ENCODE measurements around the gene ANTXR1.

Gene ANTXR1

DNA sequence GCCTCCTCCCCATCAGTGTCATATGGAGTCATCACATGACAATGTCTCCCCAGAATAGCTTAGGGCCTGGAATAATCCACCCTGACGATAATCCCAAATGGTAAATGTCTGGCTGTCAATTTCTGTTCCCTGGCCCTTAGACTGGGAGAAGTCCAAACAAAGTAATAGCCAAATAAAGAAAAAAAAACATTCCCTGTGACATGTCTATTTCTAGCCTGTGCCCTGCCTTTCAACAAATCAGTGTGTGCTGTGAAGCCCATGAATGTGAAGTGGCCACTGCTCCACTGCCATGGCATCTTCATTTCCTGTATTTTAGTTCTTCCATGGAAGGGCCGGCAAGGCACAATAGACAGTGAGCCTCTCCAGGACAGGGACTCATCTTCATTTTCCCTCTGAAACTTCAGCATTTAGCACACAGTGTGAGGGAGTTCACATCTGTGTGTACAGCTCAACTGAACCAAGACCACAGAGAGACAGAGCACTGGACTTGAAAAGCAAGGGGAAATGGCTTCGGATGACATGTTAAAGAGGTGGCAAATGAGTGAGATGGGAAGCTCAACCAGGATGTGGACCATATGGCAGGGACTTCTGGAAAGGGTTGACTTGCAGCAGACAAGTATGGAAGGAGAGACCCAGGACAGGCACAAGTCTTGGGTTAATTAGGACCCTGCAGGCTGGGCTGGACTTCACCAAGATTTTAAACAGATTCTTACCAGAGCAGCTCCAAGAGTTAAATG is 140.0 kb downstream of the ANTXR1 start:
- Histone ChIP-seq H2BK5ac (ENCODE audit: low read depth, low read length, poor library complexity, severe bottlenecking) (no peak overlapping the region), H2BK15ac (ENCODE audit: low read depth, poor library complexity, severe bottlenecking) (no peak overlapping the region), H3K27ac (ENCODE audit: low read length, poor library complexity, severe bottlenecking) (no peak overlapping the region), H3K27me3 (ENCODE audit: control insufficient read depth in 1 of 2, insufficient read depth in 1 of 2, low read length in 2 of 2) (no peaks in the 10 kb centered on the region), H3K4me2 (ENCODE audit: low read length, poor library complexity, severe bottlenecking) (no peak overlapping the region), H3K14ac (ENCODE audit: low read length in 2 of 2) (no peak overlapping the region), H3K4me3 (ENCODE audit: insufficient read depth in 1 of 2, low read depth in 1 of 2, low read length in 2 of 2) (no peak overlapping the region), H3K23ac (ENCODE audit: low read length in 2 of 2) (no peak overlapping the region), H2AK5ac (ENCODE audit: low read length, severe bottlenecking) (peak overlapping the region; percentile 38), H3K4ac (ENCODE audit: low read depth in 1 of 2, low read length in 2 of 2) (peak overlapping the region in 1 of 2 experiments; percentile 24), H3K36me3 (ENCODE audit: control insufficient read depth in 1 of 2, insufficient read depth in 2 of 2, low read depth in 1 of 2, low read length in 2 of 2) (peaks cover 31 to 36% of the 10 kb centered on the region in 2 experiments), H2BK120ac (ENCODE audit: low read depth, low read length) (no peak overlapping the region), H2AFZ (ENCODE audit: low read depth, low read length) (no peak overlapping the region), H3K4me1 (ENCODE audit: control insufficient read depth, insufficient read depth, low read depth, low read length) (peaks cover 15% of the 10 kb centered on the region), H3K9me3 (ENCODE audit: control insufficient read depth, low read length) (peaks cover 7% of the 10 kb centered on the region), H3K18ac (ENCODE audit: low read depth in 1 of 2, low read length in 2 of 2) (peak overlapping the region in 1 of 2 experiments; percentile 64), H4K91ac (ENCODE audit: low read length) (no peak overlapping the region), H3K79me1 (replicated peaks; ENCODE audit: low read length, poor library complexity, severe bottlenecking) (peaks cover 3% of the 10 kb centered on the region), H4K8ac (ENCODE audit: low read length) (no peak overlapping the region), H3K9ac (ENCODE audit: low read length) (no peak overlapping the region), H2BK12ac (ENCODE audit: low read length in 2 of 2) (peak overlapping the region in 1 of 2 experiments; percentile 72)
- 98% methylated on average over 3 of the region's 3 CpGs for WGBS
- no peak for DNase-seq

- peak; percentile 53 for DNase-seq
- Histone ChIP-seq H3K4me3 (ENCODE audit: insufficient read depth in 1 of 2, low read depth in 1 of 2, low read length in 2 of 2) (no peak overlapping the region), H3K27ac (ENCODE audit: low read length, poor library complexity, severe bottlenecking) (no peak overlapping the region), H3K9me3 (ENCODE audit: control insufficient read depth, low read length) (peaks cover 7% of the 10 kb centered on the region), H3K4ac (ENCODE audit: low read depth in 1 of 2, low read length in 2 of 2) (no peak overlapping the region), H3K18ac (ENCODE audit: low read depth in 1 of 2, low read length in 2 of 2) (peak overlapping the region in 1 of 2 experiments; percentile 61), H2BK120ac (ENCODE audit: low read depth, low read length) (no peak overlapping the region), H2BK12ac (ENCODE audit: low read length in 2 of 2) (peak overlapping the region; percentile 21 to 45), H2AK5ac (ENCODE audit: low read length, severe bottlenecking) (no peak overlapping the region), H3K27me3 (ENCODE audit: control insufficient read depth in 1 of 2, insufficient read depth in 1 of 2, low read length in 2 of 2) (no peaks in the 10 kb centered on the region), H4K91ac (ENCODE audit: low read length) (no peak overlapping the region), H3K4me1 (ENCODE audit: control insufficient read depth, insufficient read depth, low read depth, low read length) (peaks cover 15% of the 10 kb centered on the region), H3K9ac (ENCODE audit: low read length) (no peak overlapping the region), H3K14ac (ENCODE audit: low read length in 2 of 2) (no peak overlapping the region), H2AFZ (ENCODE audit: low read depth, low read length) (no peak overlapping the region), H3K79me1 (replicated peaks; ENCODE audit: low read length, poor library complexity, severe bottlenecking) (peaks cover 3% of the 10 kb centered on the region), H3K4me2 (ENCODE audit: low read length, poor library complexity, severe bottlenecking) (no peak overlapping the region), H3K36me3 (ENCODE audit: control insufficient read depth in 1 of 2, insufficient read depth in 2 of 2, low read depth in 1 of 2, low read length in 2 of 2) (peaks cover 31 to 36% of the 10 kb centered on the region in 2 experiments), H2BK15ac (ENCODE audit: low read depth, poor library complexity, severe bottlenecking) (no peak overlapping the region), H4K8ac (ENCODE audit: low read length) (no peak overlapping the region), H3K23ac (ENCODE audit: low read length in 2 of 2) (no peak overlapping the region), H2BK5ac (ENCODE audit: low read depth, low read length, poor library complexity, severe bottlenecking) (no peak overlapping the region)
- 83% methylated on average over 1 of the region's 2 CpGs for WGBS
Observed at GRCh38 chr2:69154106-69154505, 141.1 kb downstream of the ANTXR1 start.

DNA sequence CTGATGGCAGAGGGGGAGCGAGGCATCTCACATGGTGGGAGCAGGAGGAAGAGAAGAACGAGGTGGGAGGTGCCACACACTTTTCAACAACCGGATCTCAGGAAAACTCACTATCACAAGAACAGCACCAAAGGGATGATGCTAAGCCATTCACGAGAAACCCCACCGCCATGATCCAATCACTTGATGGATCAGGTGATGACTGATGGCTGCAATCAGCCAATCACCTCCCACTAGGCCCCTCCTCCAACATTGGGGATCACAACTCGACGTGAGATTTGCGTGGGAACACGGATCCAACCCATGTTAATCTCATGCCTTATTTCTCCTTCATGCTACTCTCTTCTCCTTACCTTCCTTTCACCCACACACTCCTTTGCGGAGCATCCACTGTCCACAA is 143.6 kb downstream of the ANTXR1 start:
- Histone ChIP-seq H2BK12ac (ENCODE audit: low read length in 2 of 2) (peak overlapping the region in 1 of 2 experiments; percentile 45), H3K9me3 (ENCODE audit: control insufficient read depth, low read length) (peaks cover 7% of the 10 kb centered on the region), H2BK15ac (ENCODE audit: low read depth, poor library complexity, severe bottlenecking) (no peak overlapping the region), H3K4ac (ENCODE audit: low read depth in 1 of 2, low read length in 2 of 2) (no peak overlapping the region), H2AK5ac (ENCODE audit: low read length, severe bottlenecking) (no peak overlapping the region), H3K4me2 (ENCODE audit: low read length, poor library complexity, severe bottlenecking) (no peak overlapping the region), H2BK120ac (ENCODE audit: low read depth, low read length) (no peak overlapping the region), H3K18ac (ENCODE audit: low read depth in 1 of 2, low read length in 2 of 2) (no peak overlapping the region), H3K4me1 (ENCODE audit: control insufficient read depth, insufficient read depth, low read depth, low read length) (peaks cover 7% of the 10 kb centered on the region), H2AFZ (ENCODE audit: low read depth, low read length) (no peak overlapping the region), H2BK5ac (ENCODE audit: low read depth, low read length, poor library complexity, severe bottlenecking) (no peak overlapping the region), H3K27ac (ENCODE audit: low read length, poor library complexity, severe bottlenecking) (no peak overlapping the region), H4K8ac (ENCODE audit: low read length) (no peak overlapping the region), H3K27me3 (ENCODE audit: control insufficient read depth in 1 of 2, insufficient read depth in 1 of 2, low read length in 2 of 2) (no peaks in the 10 kb centered on the region), H3K79me1 (replicated peaks; ENCODE audit: low read length, poor library complexity, severe bottlenecking) (peaks cover 2% of the 10 kb centered on the region), H3K9ac (ENCODE audit: low read length) (no peak overlapping the region), H4K91ac (ENCODE audit: low read length) (no peak overlapping the region), H3K36me3 (ENCODE audit: control insufficient read depth in 1 of 2, insufficient read depth in 2 of 2, low read depth in 1 of 2, low read length in 2 of 2) (peaks cover 34 to 38% of the 10 kb centered on the region in 2 experiments), H3K23ac (ENCODE audit: low read length in 2 of 2) (no peak overlapping the region), H3K14ac (ENCODE audit: low read length in 2 of 2) (no peak overlapping the region), H3K4me3 (ENCODE audit: insufficient read depth in 1 of 2, low read depth in 1 of 2, low read length in 2 of 2) (no peak overlapping the region)
- WGBS: 98% methylated on average over 8 of the region's 10 CpGs
- no peak for DNase-seq

DNA sequence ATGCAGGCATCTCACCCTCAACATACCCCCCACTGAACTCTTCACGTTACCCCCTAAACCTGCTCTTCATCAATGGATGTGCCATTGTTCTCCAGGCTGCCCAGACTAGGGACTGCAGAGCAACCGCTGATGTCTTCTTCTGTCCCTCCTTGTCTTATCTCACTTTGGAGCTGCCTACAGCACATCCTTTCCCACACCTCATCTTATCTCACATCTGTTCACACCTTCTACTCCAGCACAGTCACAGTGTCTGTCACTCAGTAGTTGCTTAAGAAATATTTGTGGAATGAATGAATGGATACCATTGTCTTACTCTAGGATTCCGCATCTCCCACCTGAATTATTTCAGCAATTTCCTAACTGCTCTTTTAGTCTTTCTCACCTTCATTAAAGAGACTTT is 144.5 kb downstream of the ANTXR1 start:
- H3K4me2 ChIP-seq (ENCODE audit: low read length, poor library complexity, severe bottlenecking): no peak overlapping the region
- H3K27ac ChIP-seq (ENCODE audit: low read length, poor library complexity, severe bottlenecking): no peak overlapping the region
- no peak overlapping the region for H2BK12ac ChIP-seq (ENCODE audit: low read length in 2 of 2)
- DNase-seq: no peak
- no peak overlapping the region for H3K9ac ChIP-seq (ENCODE audit: low read length)
- H3K18ac ChIP-seq (ENCODE audit: low read depth in 1 of 2, low read length in 2 of 2): no peak overlapping the region
- no peak overlapping the region for H3K23ac ChIP-seq (ENCODE audit: low read length in 2 of 2)
- H2BK15ac ChIP-seq (ENCODE audit: low read depth, poor library complexity, severe bottlenecking): no peak overlapping the region
- peaks cover 7% of the 10 kb centered on the region for H3K9me3 ChIP-seq (ENCODE audit: control insufficient read depth, low read length)
- H3K79me1 ChIP-seq (replicated peaks; ENCODE audit: low read length, poor library complexity, severe bottlenecking): peaks cover 1% of the 10 kb centered on the region
- peaks cover 33 to 34% of the 10 kb centered on the region in 2 experiments for H3K36me3 ChIP-seq (ENCODE audit: control insufficient read depth in 1 of 2, insufficient read depth in 2 of 2, low read depth in 1 of 2, low read length in 2 of 2)
- no peak overlapping the region for H2AFZ ChIP-seq (ENCODE audit: low read depth, low read length)
- no peak overlapping the region for H3K4me3 ChIP-seq (ENCODE audit: insufficient read depth in 1 of 2, low read depth in 1 of 2, low read length in 2 of 2)
- WGBS: 82% methylated on average over 3 of the region's 3 CpGs
- no peak overlapping the region for H2BK120ac ChIP-seq (ENCODE audit: low read depth, low read length)
- no peak overlapping the region for H2AK5ac ChIP-seq (ENCODE audit: low read length, severe bottlenecking)
- H2BK5ac ChIP-seq (ENCODE audit: low read depth, low read length, poor library complexity, severe bottlenecking): no peak overlapping the region
- H4K8ac ChIP-seq (ENCODE audit: low read length): no peak overlapping the region
- peak overlapping the region; percentile 28 for H4K91ac ChIP-seq (ENCODE audit: low read length)
- H3K4ac ChIP-seq (ENCODE audit: low read depth in 1 of 2, low read length in 2 of 2): no peak overlapping the region
- peaks cover 5% of the 10 kb centered on the region for H3K4me1 ChIP-seq (ENCODE audit: control insufficient read depth, insufficient read depth, low read depth, low read length)
- H3K27me3 ChIP-seq (ENCODE audit: control insufficient read depth in 1 of 2, insufficient read depth in 1 of 2, low read length in 2 of 2): no peaks in the 10 kb centered on the region
- H3K14ac ChIP-seq (ENCODE audit: low read length in 2 of 2): no peak overlapping the region
